CD4-positive, alpha-beta T cell treated with Interleukin-2 at 100 ng/mL for 4 hours (primary cell): ENCODE measurements around the gene TRAF7.

ENCODE experiments used
- DNase-seq: peaks from one replicate; pipeline ENCODE4 v3.0.0-alpha.2; 2020; ENCODE audit warnings: low spot score

Gene TRAF7

DNA sequence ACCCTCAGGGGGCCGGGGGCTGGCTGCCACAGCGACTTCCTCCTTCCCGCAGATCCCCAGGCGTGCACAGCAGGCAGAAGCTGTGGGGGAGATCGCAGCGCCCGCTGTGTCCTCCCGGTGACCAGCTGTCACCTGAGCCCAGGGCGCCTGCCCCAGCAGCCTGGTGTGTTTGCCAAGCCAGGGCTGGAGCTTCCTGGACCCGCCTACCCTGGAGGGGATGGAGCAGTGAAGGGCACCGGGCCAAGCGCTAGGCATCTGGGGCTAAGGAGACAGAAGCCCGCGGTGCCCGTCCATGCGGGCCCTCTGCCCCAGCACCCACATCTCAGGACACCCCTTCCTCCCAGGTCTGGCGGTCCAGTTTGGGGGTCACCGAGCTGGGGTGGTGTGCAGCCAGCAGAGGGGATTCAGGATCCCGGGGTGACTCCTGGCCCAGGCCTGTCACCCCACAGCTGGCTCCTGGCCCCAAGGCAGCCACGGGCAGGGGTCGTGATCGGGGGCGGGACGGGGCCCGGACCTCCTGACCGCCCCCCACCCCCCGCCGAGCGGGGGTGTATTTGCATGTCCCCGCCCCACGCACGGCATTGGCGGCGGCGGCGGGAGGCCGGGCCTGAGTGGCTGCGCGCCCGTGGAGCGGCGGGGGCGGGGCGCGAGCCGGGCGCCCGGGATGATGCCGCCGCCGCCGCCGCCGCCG is 7.5 kb upstream of the TRAF7 start, which contains the start of gene RAB26:
TSS of gene RAB26 (plus strand) at position 645 of the 691 bp plus-strand sequence. CDS start 159 bp downstream, outside the sequence.
- DNase-seq, result peak; percentile 26

DNA sequence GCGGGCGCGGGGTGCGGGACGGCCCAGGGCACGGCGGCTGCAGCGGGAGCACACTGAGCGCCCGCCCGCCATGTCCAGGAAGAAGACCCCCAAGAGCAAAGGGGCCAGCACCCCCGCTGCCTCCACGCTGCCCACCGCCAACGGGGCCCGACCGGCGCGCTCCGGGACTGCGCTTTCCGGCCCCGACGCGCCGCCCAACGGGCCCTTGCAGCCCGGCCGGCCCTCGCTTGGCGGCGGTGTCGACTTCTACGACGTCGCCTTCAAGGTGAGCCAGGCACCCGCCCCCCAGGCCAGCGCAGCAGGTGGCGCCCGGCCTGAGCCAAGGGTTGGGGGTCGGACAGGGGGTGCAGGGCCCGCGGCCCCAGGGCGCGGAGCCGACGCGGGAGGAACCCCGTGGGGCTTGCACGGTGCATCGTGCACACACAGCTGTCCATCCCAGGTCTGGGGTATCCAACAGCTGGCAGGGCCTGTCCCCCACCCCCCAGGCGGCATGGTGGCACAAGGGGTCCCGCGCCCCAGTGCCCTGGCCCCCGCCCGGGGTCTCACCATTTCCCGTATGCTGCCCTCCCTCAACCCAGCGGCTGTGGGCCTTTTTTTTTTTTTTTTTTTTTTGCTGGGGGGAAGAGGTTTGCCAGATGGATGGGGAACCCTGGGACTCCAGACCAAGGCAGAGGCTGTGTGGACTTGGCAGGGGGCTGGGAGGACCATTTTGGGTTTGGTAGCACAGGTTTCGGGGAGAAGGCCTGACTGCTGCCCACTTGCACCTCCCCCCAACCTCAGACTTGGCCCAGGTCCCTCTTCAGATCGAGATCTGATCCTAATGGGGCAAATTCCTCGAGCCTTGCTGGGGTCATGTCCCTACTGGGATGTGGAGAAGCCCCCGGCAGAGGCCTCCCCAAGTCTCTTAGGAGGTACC is 6.6 kb upstream of the TRAF7 start:
- DNase-seq, result no peak

DNA sequence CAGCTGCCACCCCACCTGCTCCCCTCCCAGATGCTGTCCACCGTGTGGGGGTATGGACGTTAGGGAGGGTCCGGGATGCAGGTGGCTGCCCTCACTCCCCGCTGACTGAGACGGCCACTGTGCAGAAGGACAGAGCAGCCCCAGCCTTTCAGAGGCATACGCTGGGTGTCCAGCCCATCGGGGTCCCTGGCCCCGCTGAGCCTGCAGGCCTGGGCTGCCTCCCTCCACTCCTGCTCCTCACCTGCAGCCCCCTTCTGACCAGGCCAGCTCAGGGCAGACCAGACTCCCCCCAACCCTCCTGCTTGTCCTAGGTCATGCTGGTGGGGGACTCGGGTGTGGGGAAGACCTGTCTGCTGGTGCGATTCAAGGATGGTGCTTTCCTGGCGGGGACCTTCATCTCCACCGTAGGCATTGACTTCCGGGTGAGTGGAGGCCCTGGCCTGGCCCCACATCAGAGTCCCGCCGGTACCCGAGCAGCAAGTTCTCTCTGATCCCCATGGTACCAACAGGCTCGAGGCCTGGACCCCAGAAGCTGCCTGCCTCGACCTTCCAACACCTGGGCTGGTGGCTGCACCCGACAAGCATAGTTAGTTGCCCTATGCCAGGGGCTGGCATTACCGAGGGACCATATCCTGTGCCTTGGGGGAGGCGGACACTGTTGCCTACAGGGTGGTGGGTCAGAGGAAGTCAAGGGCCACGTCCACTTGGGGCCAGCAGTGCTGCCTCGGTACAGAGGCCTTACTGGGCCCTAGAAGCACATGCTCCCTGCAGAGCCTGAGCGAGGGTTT is 5.8 kb upstream of the TRAF7 start:
- DNase-seq, result no peak

DNA sequence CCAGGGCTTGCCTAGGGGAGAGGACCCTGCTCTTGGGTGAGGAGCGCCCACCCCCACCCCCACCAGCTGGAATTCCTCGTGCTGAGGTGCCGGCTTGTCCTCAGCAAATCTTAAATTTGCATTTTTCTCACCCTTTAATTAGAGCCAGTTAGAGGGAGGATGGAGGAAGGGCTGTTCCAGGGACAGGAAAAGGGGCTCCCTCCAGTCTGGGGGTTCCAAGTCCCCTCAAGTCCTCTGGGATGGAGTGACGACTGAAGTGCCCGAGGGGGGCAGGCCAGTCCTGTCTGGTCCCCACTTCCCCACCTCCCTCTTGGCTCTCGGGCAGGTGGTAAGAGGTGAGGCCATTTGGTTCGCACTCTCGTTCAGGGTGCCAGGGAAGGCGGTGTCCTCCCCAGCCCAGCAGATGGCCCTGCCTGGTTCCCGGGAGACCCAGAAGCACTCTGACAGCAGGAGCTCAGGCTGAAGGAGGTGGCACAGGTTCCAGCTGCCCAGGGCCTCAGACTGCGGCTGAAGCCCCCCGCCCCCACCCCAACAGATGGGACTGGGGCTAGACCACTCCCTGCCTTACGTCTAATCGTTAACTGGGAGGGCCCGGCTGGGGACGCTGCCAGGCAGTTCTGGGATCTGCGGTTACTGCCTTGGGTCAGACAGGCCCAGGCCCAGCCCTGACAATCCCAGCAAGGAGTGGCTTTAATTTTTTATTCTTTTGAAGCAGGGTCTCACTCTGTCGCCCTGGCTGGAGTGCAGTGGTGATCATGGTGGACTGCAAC is 5.0 kb upstream of the TRAF7 start:
- no peak for DNase-seq

DNA sequence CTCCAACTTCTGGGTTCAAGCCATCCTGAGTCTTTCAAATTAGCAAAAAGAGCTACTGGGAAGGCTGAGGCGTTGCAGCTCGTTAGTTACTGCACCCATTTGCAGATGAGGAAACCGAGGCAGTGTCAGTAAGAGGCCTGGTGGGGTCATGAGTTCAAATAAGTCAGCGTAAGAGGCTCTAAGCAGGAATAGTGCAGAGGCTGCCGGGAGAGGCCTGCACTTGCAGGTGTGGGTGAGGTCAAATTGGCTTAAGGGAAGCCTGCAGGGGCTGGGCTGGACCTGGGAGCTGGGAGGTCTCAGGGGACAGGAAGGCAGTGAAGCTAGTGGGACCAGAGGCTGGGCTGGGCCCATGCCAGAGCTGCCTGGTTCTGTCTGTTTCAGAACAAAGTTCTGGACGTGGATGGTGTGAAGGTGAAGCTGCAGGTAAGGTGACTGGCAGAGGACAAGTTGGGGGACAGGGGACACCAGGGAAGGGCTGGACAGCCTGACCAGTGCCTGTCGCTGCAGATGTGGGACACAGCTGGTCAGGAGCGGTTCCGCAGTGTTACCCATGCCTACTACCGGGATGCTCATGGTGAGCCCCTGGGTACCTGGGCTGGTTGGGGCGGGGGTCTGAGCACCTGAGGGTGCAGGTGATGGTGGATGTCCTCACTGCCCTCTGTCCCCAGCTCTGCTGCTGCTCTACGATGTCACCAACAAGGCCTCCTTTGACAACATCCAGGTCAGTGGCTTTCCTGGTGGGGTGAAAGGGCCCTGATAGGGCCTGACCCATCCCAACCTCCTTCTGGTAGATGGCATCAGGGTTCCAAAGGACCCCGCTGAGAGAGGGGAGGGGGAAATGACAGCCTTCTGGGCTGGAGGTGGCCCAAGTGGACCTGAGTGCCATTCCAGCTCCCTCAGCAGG is 4.1 kb upstream of the TRAF7 start:
- no peak for DNase-seq

- DNase-seq, result no peak
Measured at GRCh38 chr16:2152695-2153506, 2.7 kb upstream of the TRAF7 start.

GRCh38 chr16:2154533-2155090 is 970 bp upstream of the TRAF7 start:
- DNase-seq, result peak; percentile 22

DNA sequence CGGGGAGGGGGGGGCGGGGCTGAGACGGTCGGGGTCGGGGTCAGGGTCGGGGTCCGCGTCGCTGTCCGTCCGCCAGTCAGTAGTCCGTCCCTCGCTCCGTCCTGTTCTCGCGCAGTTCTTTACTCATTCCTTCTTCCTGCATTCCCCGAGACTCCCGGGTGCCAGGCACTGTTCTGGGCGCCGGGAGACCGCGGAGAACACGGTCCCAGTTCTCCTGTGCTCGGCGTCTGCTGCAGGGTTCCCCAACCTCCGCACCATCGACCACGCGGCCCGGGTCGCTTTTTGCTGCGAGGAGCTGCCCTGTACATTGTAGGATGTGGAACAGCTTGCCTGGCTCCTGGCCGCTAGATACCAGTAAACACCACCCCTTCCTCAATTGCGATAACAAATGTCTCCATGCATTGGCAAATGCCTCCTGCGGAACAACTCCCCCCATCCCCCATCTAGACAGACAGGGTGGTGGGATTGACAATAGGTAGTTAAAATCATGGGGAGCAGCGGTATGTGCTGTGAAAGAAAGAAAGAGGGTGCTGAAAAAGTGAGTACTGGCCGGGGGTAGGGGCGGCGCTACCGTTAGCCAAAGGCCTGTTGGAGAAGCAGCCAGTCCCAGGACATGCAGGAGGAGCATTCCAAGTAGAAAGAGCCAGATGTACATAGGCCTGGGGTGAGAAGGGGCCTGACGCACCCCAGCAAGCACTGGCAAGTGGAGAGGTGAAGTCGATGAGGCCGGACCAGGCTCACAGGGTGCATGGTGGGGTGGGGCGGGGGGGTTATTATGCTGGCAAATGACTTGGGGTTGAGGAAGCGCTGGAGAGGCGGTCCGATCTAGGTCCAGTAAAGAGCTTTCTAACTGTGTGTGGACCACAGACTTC is 631 bp downstream of the TRAF7 start:
- DNase-seq, result no peak

GRCh38 chr16:2156849-2157224 is 1.3 kb downstream of the TRAF7 start:
- DNase-seq, result no peak

DNA sequence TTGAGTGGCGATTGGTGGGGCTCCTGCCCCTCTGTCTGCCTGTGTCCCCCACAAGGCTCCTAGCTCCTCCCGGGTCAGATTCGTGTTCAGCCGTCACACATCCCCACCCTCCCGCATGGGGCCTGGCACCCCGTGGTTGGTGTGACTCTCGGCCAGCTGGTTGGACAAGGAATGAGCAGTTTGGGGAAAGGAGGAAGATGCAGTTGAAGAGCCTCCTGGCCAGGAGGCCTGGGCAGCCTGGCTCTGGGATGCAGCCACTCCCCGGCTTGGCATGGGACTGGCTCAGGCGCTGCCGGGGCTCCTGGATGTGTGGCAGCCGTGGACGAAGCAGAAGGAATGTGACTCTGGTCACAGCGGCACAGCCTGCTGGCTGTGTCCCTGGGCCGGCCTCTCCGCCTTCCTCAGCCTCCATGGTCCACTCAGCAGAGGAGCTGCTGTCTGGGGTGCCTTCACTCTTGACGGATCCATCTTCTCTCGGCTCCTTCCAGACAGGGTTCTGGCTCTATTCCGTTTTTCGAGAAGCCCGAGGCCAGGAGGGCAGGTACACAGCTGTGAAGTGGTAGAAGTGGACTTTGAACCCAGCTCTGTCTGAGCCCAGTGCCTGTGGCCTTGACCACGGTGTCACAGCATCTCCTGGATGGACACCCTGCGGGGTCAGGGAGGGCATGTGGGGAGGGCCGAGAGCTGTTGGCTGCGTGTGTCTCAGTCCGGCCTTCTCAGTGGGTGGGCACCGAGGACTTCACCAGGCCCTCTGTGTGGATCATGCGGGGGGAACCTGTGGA is 2.1 kb downstream of the TRAF7 start:
- DNase-seq, result no peak

- no peak for DNase-seq
Measured at GRCh38 chr16:2158262-2158638, 2.7 kb downstream of the TRAF7 start.

- no peak for DNase-seq
Measured at GRCh38 chr16:2159175-2159838, 3.7 kb downstream of the TRAF7 start.

DNA sequence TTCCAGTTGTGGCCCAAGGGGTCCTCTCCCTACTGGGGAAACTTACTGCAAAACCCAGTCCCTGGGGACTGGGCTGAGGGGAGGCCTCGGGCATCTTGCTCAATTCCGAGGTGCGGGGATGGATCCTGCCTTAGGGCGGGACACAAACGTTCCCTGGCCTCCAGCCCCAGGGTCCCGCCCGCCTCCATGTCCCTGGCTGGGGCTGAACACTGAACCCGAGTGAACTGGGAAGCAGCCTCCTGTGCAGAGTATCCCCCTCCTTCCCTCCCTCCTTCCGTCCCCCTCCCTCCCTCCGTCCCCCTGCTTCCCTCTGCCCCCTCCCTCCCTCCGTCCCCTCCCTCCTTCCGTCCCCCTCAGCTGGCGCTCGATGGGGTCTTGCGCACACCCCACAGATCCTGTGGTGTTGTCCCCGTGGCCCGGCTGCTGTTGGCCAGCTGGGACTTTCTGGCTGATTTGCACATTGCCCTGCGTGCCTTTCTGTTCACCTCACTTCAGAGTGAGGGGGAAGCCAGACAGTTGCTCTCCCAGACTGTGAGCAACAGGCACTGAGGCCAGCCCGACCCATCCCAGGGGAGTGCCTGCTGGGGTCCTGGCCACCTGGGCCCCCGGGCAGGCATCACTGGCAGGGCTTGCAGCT is 5.5 kb downstream of the TRAF7 start:
- DNase-seq, result no peak

GRCh38 chr16:2161911-2162310 is 6.3 kb downstream of the TRAF7 start:
- DNase-seq, result no peak

DNA sequence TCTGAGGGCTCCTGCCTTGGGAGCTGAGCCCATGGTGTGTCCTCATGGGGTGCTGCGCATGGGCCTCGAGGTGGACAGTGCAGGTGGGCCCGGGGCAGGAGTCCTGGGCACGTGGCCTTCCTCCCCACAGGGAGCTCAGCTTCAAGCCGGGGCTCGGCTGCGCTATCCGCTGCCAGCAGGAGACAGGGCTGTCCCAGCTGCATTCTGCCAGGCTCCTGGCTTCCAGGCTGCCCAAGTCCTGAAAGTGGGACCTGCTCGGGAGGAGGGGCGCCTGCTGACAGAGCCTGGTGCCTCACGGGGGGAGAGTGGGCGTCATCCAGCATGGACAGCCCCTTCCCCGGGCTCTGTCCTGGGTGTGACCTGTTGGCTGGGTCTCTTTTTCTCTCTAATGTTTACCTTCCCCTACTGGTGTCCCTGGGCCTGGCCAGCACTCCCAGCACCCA is 7.1 kb downstream of the TRAF7 start:
- DNase-seq, result no peak

GRCh38 chr16:2163211-2163881 is 7.8 kb downstream of the TRAF7 start:
- DNase-seq, result peak; percentile 32
